HepG2 (cell line): ENCODE results near the gene PNKD. TPM values are rescaled to one million over a fixed set of nuclear protein-coding genes. Genes with fewer than 3 reads are reported as not detected.

Experiments
- ATAC-seq: fragments of 200-7000 bp; cut with Tn5 transposase; 3 replicates; pipeline ENCODE4 v1.9.1; 2020; ENCODE audit warnings: mild to moderate bottlenecking, moderate library complexity
- BruUV-seq: library from RNA; stranded (reverse); fragments of 400-500 nt; replicated peaks from 2 replicates; lab custom pipeline; 2021; lab: Mats Ljungman, UMichigan
- CTCF ChIA-PET: fragments of 300-600 bp; formaldehyde crosslinking; extraction: SDS; loops from one replicate; lab custom pipeline; 2021; ENCODE audit warnings: low total read pairs, inconsistent platforms, low intra/inter-chr PET ratio; lab: Yijun Ruan, JAX
- POLR2A ChIA-PET: fragments of 350-600 bp; sonication (Branson Sonifier 250); formaldehyde crosslinking; loops from one replicate; lab custom pipeline; 2020; ENCODE audit warnings: antibody characterized with exemption, inconsistent platforms; lab: Yijun Ruan, JAX
- DNase-seq: peaks from one replicate; pipeline ENCODE4 v3.0.0-alpha.2; 2015; ENCODE audit warnings: low spot score
- FAIRE-seq: peaks from 3 replicates; lab custom pipeline; 2011; peaks lifted over from hg19 to GRCh38; lab: Jason Lieb, UNC
- H2AFZ ChIP-seq: one replicate; pipeline ENCODE4 v1.6.1; 2011; ENCODE audit warnings: low read length, inconsistent platforms
- H3K27ac ChIP-seq: fragments of 300-600 bp; 3 replicates; pipeline ENCODE4 v1.8.0; 2011; ENCODE audit warnings: mixed run types, mild to moderate bottlenecking, mixed read lengths, low read length, inconsistent platforms; ENCODE audit not compliant: insufficient read depth; ENCODE audit errors: extremely low read length
- H3K27me3 ChIP-seq, 2 experiments: fragments of 200-600 bp in 1 of 2; 2 replicates in 1 of 2; 3 replicates in 1 of 2; pipeline versions ENCODE4 v1.6.0 to v1.8.0; 2011; ENCODE audit warnings: low read length in 2 of 2, mild to moderate bottlenecking in 2 of 2, moderate library complexity in 2 of 2, inconsistent platforms in 1 of 2; ENCODE audit not compliant: insufficient read depth in 2 of 2, control insufficient read depth in 1 of 2
- H3K36me3 ChIP-seq, 2 experiments: fragments of 200-600 bp in 1 of 2; replicated peaks in 1 of 2; 2 replicates in 1 of 2; 3 replicates in 1 of 2; pipeline versions ENCODE4 v1.5.1 to v1.8.0; 2011; ENCODE audit warnings: low read length in 2 of 2, inconsistent platforms in 1 of 2; ENCODE audit not compliant: insufficient read depth in 2 of 2, control insufficient read depth in 1 of 2
- H3K4me1 ChIP-seq: 2 replicates; pipeline ENCODE4 v1.5.1; 2012; ENCODE audit warnings: low read length, inconsistent platforms; ENCODE audit not compliant: insufficient read depth
- H3K4me2 ChIP-seq: 2 replicates; pipeline ENCODE4 v1.6.0; 2011; ENCODE audit warnings: low read depth, low read length, inconsistent platforms
- H3K4me3 ChIP-seq, 3 experiments: fragments of 200-600 bp in 1 of 3; sonication (generic), shearing (Covaris generic) in 1 of 3; replicated peaks in 1 of 3; 2 replicates each; pipeline ENCODE4 v1.5.1; 2011 to 2016; ENCODE audit warnings: low read length in 3 of 3, inconsistent platforms in 2 of 3, low read depth in 2 of 3, mild to moderate bottlenecking in 2 of 3, control low read depth in 1 of 3, mixed read lengths in 1 of 3; ENCODE audit not compliant: insufficient read depth in 1 of 3
- H3K79me2 ChIP-seq: one replicate; pipeline ENCODE4 v1.6.1; 2011; ENCODE audit warnings: low read length, inconsistent platforms; ENCODE audit not compliant: insufficient read depth
- H3K9ac ChIP-seq: 2 replicates; pipeline ENCODE4 v1.6.0; 2011; ENCODE audit warnings: mild to moderate bottlenecking, low read depth, low read length, inconsistent platforms; ENCODE audit not compliant: insufficient read depth
- H3K9me3 ChIP-seq: 2 replicates; pipeline ENCODE4 v1.5.1; 2012; ENCODE audit warnings: mild to moderate bottlenecking, low read length
- H4K20me1 ChIP-seq: 2 replicates; pipeline ENCODE4 v1.6.0; 2011; ENCODE audit warnings: inconsistent platforms, mild to moderate bottlenecking, low read length, moderate library complexity; ENCODE audit not compliant: insufficient read depth
- JARID2 ChIP-seq: sonication (generic); formaldehyde crosslinking; IDR thresholded peaks from 2 replicates; pipeline ENCODE4 v1.8.1; 2023; ENCODE audit warnings: missing genetic modification reagents, inconsistent platforms; ENCODE audit not compliant: insufficient replicate concordance
- MED1 ChIP-seq: sonication (generic); formaldehyde crosslinking; IDR thresholded peaks from 2 replicates; pipeline ENCODE4 v1.4.0; 2020; ENCODE audit warnings: missing genetic modification reagents
- NFYC ChIP-seq: IDR thresholded peaks from 2 replicates; pipeline ENCODE4 v1.6.1; 2016; ENCODE audit warnings: missing genetic modification reagents, missing compliant biosample characterization
- RFX3 ChIP-seq: IDR thresholded peaks from 2 replicates; pipeline ENCODE4 v1.6.1; 2016; ENCODE audit warnings: missing biosample characterization, missing genetic modification reagents
- RFXAP ChIP-seq: sonication (generic); formaldehyde crosslinking; IDR thresholded peaks from 2 replicates; pipeline ENCODE4 v1.4.0; 2020; ENCODE audit warnings: missing genetic modification reagents, borderline replicate concordance
- SATB2 ChIP-seq: sonication (generic); formaldehyde crosslinking; IDR thresholded peaks from 2 replicates; pipeline ENCODE4 v1.5.0; 2020; ENCODE audit warnings: missing genetic modification reagents
- SIN3A ChIP-seq: IDR thresholded peaks from 2 replicates; pipeline ENCODE4 v1.6.1; 2011; ENCODE audit warnings: low read depth, mild to moderate bottlenecking, control low read depth, low read length, borderline replicate concordance
- SOX6 ChIP-seq, 2 experiments: fragments of 450-650 bp in 1 of 2; sonication (generic) in 1 of 2; formaldehyde crosslinking in 1 of 2; IDR thresholded peaks; 2 replicates each; pipeline versions ENCODE4 v1.4.0 to v1.6.1; 2017 to 2020; ENCODE audit warnings: antibody characterized with exemption in 1 of 2, mild to moderate bottlenecking in 1 of 2, missing genetic modification reagents in 1 of 2
- ZFP1 ChIP-seq: IDR thresholded peaks from 2 replicates; pipeline ENCODE4 v1.6.1; 2016
- ZNF292 ChIP-seq: sonication (generic); formaldehyde crosslinking; IDR thresholded peaks from 2 replicates; pipeline ENCODE4 v1.8.1; 2022; ENCODE audit warnings: mild to moderate bottlenecking, low read depth, missing genetic modification reagents, borderline replicate concordance
- ZNF740 ChIP-seq: sonication (generic); formaldehyde crosslinking; IDR thresholded peaks from 2 replicates; pipeline ENCODE4 v1.4.0; 2020; ENCODE audit warnings: missing genetic modification reagents
- ZNF746 ChIP-seq: sonication (generic); formaldehyde crosslinking; IDR thresholded peaks from 2 replicates; pipeline ENCODE4 v1.8.0; 2022; ENCODE audit warnings: mild to moderate bottlenecking, missing genetic modification reagents
- WGBS: methylation state at CpG from one replicate; pipeline ENCODE4 v1.1.6; 2017; ENCODE audit warnings: low lambda C conversion rate; 5-methylcytosine and 5-hydroxymethylcytosine counted together
- in situ Hi-C: cut with HindIII; loops from 2 replicates; pipeline ENCODE4 v1.10.0; 2017; ENCODE audit warnings: low pct_unique_long_range_greater_than_20kb; ENCODE audit not compliant: extremely low pct_ligation_motif_present
- intact Hi-C: fragments of 100-400 bp; cut with micrococcal nuclease; formaldehyde crosslinking; loops from one replicate; pipeline ENCODE4 v1.10.0; 2022; ENCODE audit not compliant: unreplicated experiment
- polyA plus RNA-seq, 8 experiments: library from polyadenylated mRNA; depleted of rRNA in 3 of 8; stranded (reverse) in 7 of 8; unstranded in 1 of 8; fragments of >200 nt; fragmentation: Illumina TruSeq in 4 of 8; extraction: Trizol in 4 of 8; gene quantifications; 2 replicates each; pipeline versions ENCODE4 v1.2.1 to v1.2.3, GENCODE V29; 2011 to 2016; ENCODE audit warnings: low read depth in 4 of 8, missing spikeins in 1 of 8, mixed read lengths in 1 of 8; ENCODE audit not compliant: insufficient read depth in 1 of 8
- total RNA-seq, 5 experiments: library from RNA; depleted of rRNA; stranded (reverse); fragments of >200 nt; fragmentation: Illumina TruSeq; extraction: Trizol; gene quantifications; 2 replicates each; pipeline ENCODE4 v1.2.3, GENCODE V29; 2016; ENCODE audit warnings: low read depth in 1 of 5
- TF ChIP-seq, protein P1 (sequence below): sonication (generic); formaldehyde crosslinking; IDR thresholded peaks from 2 replicates; pipeline ENCODE4 v1.4.0; 2020; ENCODE audit warnings: missing genetic modification reagents, borderline replicate concordance
- TF ChIP-seq, protein P2 (sequence below): sonication (generic); formaldehyde crosslinking; IDR thresholded peaks from 2 replicates; pipeline ENCODE4 v1.4.0; 2020; ENCODE audit warnings: missing genetic modification reagents, low read depth, mild to moderate bottlenecking, borderline replicate concordance
- TF ChIP-seq, protein P3 (sequence below): sonication (generic); formaldehyde crosslinking; IDR thresholded peaks from 2 replicates; pipeline ENCODE4 v1.4.0; 2020; ENCODE audit warnings: low read depth, missing genetic modification reagents

Gene PNKD
- total and polyA plus RNA-seq, 2 of the 13 experiments (the other 11 are each of a cell fraction or from before 2014, with no cell fraction given), result 55.9 to 80.4 TPM

DNA sequence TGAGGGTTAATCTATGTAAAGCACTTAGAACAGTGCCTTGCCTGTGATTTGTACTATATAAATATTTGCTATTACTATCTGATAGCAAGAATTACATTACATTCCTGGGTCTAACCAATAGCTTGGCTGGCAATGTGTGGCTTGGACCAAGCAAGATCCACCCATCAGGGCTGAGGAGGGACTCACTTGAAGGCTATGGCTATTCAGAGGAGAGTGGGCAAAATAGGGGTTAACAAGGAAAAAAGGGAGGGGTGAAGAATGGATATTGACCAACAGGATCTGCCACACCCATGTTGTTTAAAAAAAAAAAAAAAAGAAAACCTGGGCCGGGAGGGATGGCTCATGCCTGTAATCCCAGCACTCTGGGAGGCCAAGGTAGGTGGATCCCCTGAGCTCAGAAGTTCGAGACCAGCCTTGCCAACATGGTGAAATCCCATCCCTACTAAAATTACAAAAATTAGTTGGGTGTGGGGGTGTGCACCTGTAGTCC is 42.0 kb downstream of the PNKD start:
- Histone ChIP-seq H3K27me3 (no peaks in the 10 kb centered on the region), H3K27ac (peak overlapping the region; percentile 58), H2AFZ (no peak overlapping the region), H3K4me3 (peak overlapping the region in 1 of 3 experiments; percentile 47; a peak in 1 of 6 replicates), H4K20me1 (no peaks in the 10 kb centered on the region), H3K9me3 (no peaks in the 10 kb centered on the region), H3K36me3 (no peaks in the 10 kb centered on the region), H3K79me2 (no peaks in the 10 kb centered on the region), H3K9ac (no peak overlapping the region), H3K4me1 (peaks cover 77% of the 10 kb centered on the region), H3K4me2 (peak overlapping the region; percentile 79)
- BruUV-seq, result no TSS peak
- intact Hi-C loops, result loop anchor here (1.0 to 2.0 kb wide), 2 partner anchors 10 to 42 kb away; no protein-coding TSS in a partner anchor
- ATAC-seq (peak; percentile 80), DNase-seq (peak; percentile 87), FAIRE-seq (peak; percentile 32)
- ChIA-PET CTCF (interaction anchor here (2.1 kb wide), 1 partner anchor 45 kb away, joined by 6 read pairs; the partner anchor contains the start of gene CATIP), POLR2A (interaction anchor here (0.6 to 2.8 kb wide), 8 partner anchors 11 to 88 kb away, joined by 3 to 37 read pairs (median 4); partner anchors contain the start of genes CATIP, CTDSP1 and TMBIM1)
- WGBS, result 0% methylated on average over 2 of the region's 2 CpGs
- in situ Hi-C loops, result no loop called here
- TF ChIP-seq SOX6 (IDR thresholded peaks at IDR 0.05), result no peak
- TF ChIP-seq SOX6 (CRISPR knock-in tag; IDR thresholded peaks at IDR 0.05), result peak; percentile 50; the same call in 1 of the 2 replicates
- no peak for TF ChIP-seq SATB2
- TF ChIP-seq ZFP1 (CRISPR knock-in tag), result no peak
- no peak for TF ChIP-seq RFX3 (CRISPR knock-in tag)
- TF ChIP-seq SIN3A, result 0 out of 2 replicates have a peak, but pooled peaks have one; percentile 36
- TF ChIP-seq, protein P1, sequence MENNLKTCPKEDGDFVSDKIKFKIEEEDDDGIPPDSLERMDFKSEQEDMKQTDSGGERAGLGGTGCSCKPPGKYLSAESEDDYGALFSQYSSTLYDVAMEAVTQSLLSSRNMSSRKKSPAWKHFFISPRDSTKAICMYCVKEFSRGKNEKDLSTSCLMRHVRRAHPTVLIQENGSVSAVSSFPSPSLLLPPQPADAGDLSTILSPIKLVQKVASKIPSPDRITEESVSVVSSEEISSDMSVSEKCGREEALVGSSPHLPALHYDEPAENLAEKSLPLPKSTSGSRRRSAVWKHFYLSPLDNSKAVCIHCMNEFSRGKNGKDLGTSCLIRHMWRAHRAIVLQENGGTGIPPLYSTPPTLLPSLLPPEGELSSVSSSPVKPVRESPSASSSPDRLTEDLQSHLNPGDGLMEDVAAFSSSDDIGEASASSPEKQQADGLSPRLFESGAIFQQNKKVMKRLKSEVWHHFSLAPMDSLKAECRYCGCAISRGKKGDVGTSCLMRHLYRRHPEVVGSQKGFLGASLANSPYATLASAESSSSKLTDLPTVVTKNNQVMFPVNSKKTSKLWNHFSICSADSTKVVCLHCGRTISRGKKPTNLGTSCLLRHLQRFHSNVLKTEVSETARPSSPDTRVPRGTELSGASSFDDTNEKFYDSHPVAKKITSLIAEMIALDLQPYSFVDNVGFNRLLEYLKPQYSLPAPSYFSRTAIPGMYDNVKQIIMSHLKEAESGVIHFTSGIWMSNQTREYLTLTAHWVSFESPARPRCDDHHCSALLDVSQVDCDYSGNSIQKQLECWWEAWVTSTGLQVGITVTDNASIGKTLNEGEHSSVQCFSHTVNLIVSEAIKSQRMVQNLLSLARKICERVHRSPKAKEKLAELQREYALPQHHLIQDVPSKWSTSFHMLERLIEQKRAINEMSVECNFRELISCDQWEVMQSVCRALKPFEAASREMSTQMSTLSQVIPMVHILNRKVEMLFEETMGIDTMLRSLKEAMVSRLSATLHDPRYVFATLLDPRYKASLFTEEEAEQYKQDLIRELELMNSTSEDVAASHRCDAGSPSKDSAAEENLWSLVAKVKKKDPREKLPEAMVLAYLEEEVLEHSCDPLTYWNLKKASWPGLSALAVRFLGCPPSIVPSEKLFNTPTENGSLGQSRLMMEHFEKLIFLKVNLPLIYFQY (CRISPR knock-in tag), result no peak
- TF ChIP-seq MED1 (CRISPR knock-in tag), result no peak
- TF ChIP-seq, protein P2, sequence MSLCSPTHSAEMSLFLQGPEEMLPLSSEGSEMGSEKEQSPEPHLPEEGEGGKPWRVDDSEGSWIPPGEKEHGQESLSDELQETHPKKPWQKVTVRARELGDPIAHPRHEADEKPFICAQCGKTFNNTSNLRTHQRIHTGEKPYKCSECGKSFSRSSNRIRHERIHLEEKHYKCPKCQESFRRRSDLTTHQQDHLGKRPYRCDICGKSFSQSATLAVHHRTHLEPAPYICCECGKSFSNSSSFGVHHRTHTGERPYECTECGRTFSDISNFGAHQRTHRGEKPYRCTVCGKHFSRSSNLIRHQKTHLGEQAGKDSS (CRISPR knock-in tag), result 0 out of 2 replicates have a peak, but pooled peaks have one; percentile 36
- TF ChIP-seq NFYC (CRISPR knock-in tag), result no peak
- TF ChIP-seq ZNF292, result no peak
- no peak for TF ChIP-seq JARID2 (CRISPR knock-in tag)
- TF ChIP-seq, protein P3, sequence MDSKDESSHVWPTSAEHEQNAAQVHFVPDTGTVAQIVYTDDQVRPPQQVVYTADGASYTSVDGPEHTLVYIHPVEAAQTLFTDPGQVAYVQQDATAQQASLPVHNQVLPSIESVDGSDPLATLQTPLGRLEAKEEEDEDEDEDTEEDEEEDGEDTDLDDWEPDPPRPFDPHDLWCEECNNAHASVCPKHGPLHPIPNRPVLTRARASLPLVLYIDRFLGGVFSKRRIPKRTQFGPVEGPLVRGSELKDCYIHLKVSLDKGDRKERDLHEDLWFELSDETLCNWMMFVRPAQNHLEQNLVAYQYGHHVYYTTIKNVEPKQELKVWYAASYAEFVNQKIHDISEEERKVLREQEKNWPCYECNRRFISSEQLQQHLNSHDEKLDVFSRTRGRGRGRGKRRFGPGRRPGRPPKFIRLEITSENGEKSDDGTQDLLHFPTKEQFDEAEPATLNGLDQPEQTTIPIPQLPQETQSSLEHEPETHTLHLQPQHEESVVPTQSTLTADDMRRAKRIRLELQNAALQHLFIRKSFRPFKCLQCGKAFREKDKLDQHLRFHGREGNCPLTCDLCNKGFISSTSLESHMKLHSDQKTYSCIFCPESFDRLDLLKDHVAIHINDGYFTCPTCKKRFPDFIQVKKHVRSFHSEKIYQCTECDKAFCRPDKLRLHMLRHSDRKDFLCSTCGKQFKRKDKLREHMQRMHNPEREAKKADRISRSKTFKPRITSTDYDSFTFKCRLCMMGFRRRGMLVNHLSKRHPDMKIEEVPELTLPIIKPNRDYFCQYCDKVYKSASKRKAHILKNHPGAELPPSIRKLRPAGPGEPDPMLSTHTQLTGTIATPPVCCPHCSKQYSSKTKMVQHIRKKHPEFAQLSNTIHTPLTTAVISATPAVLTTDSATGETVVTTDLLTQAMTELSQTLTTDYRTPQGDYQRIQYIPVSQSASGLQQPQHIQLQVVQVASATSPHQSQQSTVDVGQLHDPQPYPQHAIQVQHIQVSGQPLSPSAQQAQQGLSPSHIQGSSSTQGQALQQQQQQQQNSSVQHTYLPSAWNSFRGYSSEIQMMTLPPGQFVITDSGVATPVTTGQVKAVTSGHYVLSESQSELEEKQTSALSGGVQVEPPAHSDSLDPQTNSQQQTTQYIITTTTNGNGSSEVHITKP (CRISPR knock-in tag), result 0 out of 2 replicates have a peak, but pooled peaks have one; percentile 24
- 0 out of 2 replicates have a peak, but pooled peaks have one; percentile 20 for TF ChIP-seq ZNF746 (CRISPR knock-in tag)
- no peak for TF ChIP-seq RFXAP
- TF ChIP-seq ZNF740, result no peak
